ENCODE measurements around the gene ST3GAL3.

GRCh38 chr1:43912607-43913006, 205.3 kb downstream of the ST3GAL3 start:
- TF ChIP-seq REST (IDR thresholded peaks at IDR 0.05; ENCODE audit: insufficient read depth in 1 of 2, low read depth in 2 of 2, low read length in 2 of 2): no peak
- no peak for TF ChIP-seq FOXP2 (optimal IDR thresholded peaks at IDR 0.05; ENCODE audit: borderline replicate concordance, extremely low read depth, extremely low read length, insufficient read depth)
- no peak for TF ChIP-seq SIN3A (IDR thresholded peaks at IDR 0.05; ENCODE audit: borderline replicate concordance, insufficient read depth, low read length)

All from PFSK-1 (cell line).